SK-N-SH (cell line): Measurements from ENCODE around the gene CAMK2B. TPM values are rescaled to one million over a fixed set of nuclear protein-coding genes. Genes with fewer than 3 reads are reported as not detected.

ENCODE experiments used
- CTCF ChIA-PET: fragments of 300-600, 350-600 bp; formaldehyde crosslinking; extraction: SDS; loops from one replicate; lab custom pipeline; 2021; lab: Yijun Ruan, JAX
- POLR2A ChIA-PET: fragments of 350-600 bp; sonication (Branson Sonifier 250); formaldehyde crosslinking; extraction: SDS; loops from one replicate; lab custom pipeline; 2020; ENCODE audit warnings: antibody characterized with exemption, inconsistent platforms; lab: Yijun Ruan, JAX
- DNase-seq: peaks from one replicate; pipeline ENCODE4 v3.0.0; 2012
- H2AFZ ChIP-seq: fragments of 200-600 bp; sonication (generic); 2 replicates; pipeline ENCODE4 v1.8.1; 2016; ENCODE audit warnings: antibody characterized with exemption, mild to moderate bottlenecking, low read depth
- H3F3A ChIP-seq: fragments of 200-600 bp; sonication (generic); replicated peaks from 2 replicates; pipeline ENCODE3; 2016; ENCODE audit warnings: antibody characterized with exemption, mild to moderate bottlenecking; ENCODE audit not compliant: insufficient read depth
- H3K27ac ChIP-seq, 2 experiments: fragments of 200-500 bp in 1 of 2; fragments of 200-600 bp in 1 of 2; sonication (Bioruptor generic) in 1 of 2; sonication (generic), shearing (Covaris generic) in 1 of 2; 2 replicates each; pipeline versions ENCODE4 v1.5.1 to v1.6.1; 2014 to 2016; ENCODE audit warnings: low read depth in 2 of 2, inconsistent platforms in 1 of 2, low read length in 1 of 2, mild to moderate bottlenecking in 1 of 2, mixed read lengths in 1 of 2
- H3K27me3 ChIP-seq: fragments of 200-600 bp; sonication (generic), shearing (Covaris generic); 2 replicates; pipeline ENCODE4 v1.6.1; 2016; ENCODE audit warnings: mixed run types; ENCODE audit not compliant: insufficient read depth
- H3K36me3 ChIP-seq, 2 experiments: fragments of 200-500 bp in 1 of 2; fragments of 200-600 bp in 1 of 2; sonication (Bioruptor generic) in 1 of 2; sonication (generic) in 1 of 2; replicated peaks in 1 of 2; 2 replicates each; pipeline versions ENCODE3 to v1.5.1; 2014 to 2016; ENCODE audit warnings: low read length in 1 of 2, mild to moderate bottlenecking in 1 of 2; ENCODE audit not compliant: insufficient read depth in 2 of 2, control insufficient read depth in 1 of 2
- H3K4me1 ChIP-seq, 2 experiments: fragments of 200-500 bp in 1 of 2; fragments of 200-600 bp in 1 of 2; sonication (Bioruptor generic) in 1 of 2; sonication (generic), shearing (Covaris generic) in 1 of 2; 2 replicates each; pipeline versions ENCODE4 v1.5.1 to v1.6.1; 2014 to 2016; ENCODE audit warnings: low read depth in 1 of 2, low read length in 1 of 2, mixed run types in 1 of 2; ENCODE audit not compliant: insufficient read depth in 2 of 2, control insufficient read depth in 1 of 2
- H3K4me2 ChIP-seq: fragments of 200-600 bp; sonication (generic), shearing (Covaris generic); 2 replicates; pipeline ENCODE4 v1.6.1; 2017; ENCODE audit warnings: mixed run types
- H3K4me3 ChIP-seq, 2 experiments: fragments of 200-500 bp in 1 of 2; fragments of 200-600 bp in 1 of 2; sonication (Bioruptor generic) in 1 of 2; sonication (generic), shearing (Covaris generic) in 1 of 2; 2 replicates each; pipeline versions ENCODE4 v1.5.1 to v1.8.1; 2014 to 2016; ENCODE audit warnings: low read depth in 2 of 2, inconsistent platforms in 1 of 2, low read length in 1 of 2, mild to moderate bottlenecking in 1 of 2, mixed read lengths in 1 of 2, moderate library complexity in 1 of 2
- H3K79me2 ChIP-seq: fragments of 200-600 bp; sonication (generic); 2 replicates; pipeline ENCODE4 v1.8.1; 2017; ENCODE audit warnings: mild to moderate bottlenecking; ENCODE audit not compliant: insufficient read depth
- H3K9ac ChIP-seq: fragments of 200-600 bp; sonication (generic); 2 replicates; pipeline ENCODE4 v1.6.1; 2017; ENCODE audit warnings: mixed run types
- H3K9me2 ChIP-seq: fragments of 200-600 bp; sonication (generic); 2 replicates; pipeline ENCODE4 v1.6.1; 2017; ENCODE audit warnings: mixed run types
- H3K9me3 ChIP-seq: fragments of 200-600 bp; sonication (generic); 2 replicates; pipeline ENCODE4 v1.6.1; 2017; ENCODE audit warnings: mixed run types, mild to moderate bottlenecking, moderate library complexity
- H4K20me1 ChIP-seq: fragments of 200-600 bp; sonication (generic); 2 replicates; pipeline ENCODE4 v1.6.1; 2017; ENCODE audit warnings: mild to moderate bottlenecking, mixed run types; ENCODE audit not compliant: insufficient read depth
- CTCF ChIP-seq: fragments of 200-600 bp; sonication (generic); IDR thresholded peaks from 2 replicates; pipeline ENCODE4 v1.6.1; 2017; ENCODE audit warnings: antibody characterized with exemption, mild to moderate bottlenecking, moderate library complexity
- ELF1 ChIP-seq: IDR thresholded peaks from 2 replicates; pipeline ENCODE4 v1.4.0; 2012
- EP300 ChIP-seq, 2 experiments: IDR thresholded peaks; 2 replicates each; pipeline versions ENCODE4 v1.4.0 to v1.6.1; 2012; ENCODE audit warnings: borderline replicate concordance in 1 of 2, low read depth in 1 of 2, low read length in 1 of 2
- FOSL2 ChIP-seq: IDR thresholded peaks from 2 replicates; pipeline ENCODE4 v1.4.0; 2012; ENCODE audit warnings: low read depth, mild to moderate bottlenecking, moderate library complexity, borderline replicate concordance
- IRF3 ChIP-seq: fragments of 150-350 bp; IDR thresholded peaks from 2 replicates; pipeline ENCODE4 v1.6.1; 2016; ENCODE audit warnings: mild to moderate bottlenecking, low read depth, low read length
- MAX ChIP-seq: IDR thresholded peaks from 2 replicates; pipeline ENCODE4 v1.4.0; 2012; ENCODE audit warnings: low read depth
- MEF2A ChIP-seq: IDR thresholded peaks from 2 replicates; pipeline ENCODE4 v1.4.0; 2012; ENCODE audit warnings: low read depth, borderline replicate concordance
- MXI1 ChIP-seq: IDR thresholded peaks from 2 replicates; pipeline ENCODE4 v1.6.1; 2012; ENCODE audit warnings: mild to moderate bottlenecking, low read depth, low read length, improper control_type of control experiment
- NRF1 ChIP-seq: IDR thresholded peaks from 2 replicates; pipeline ENCODE4 v1.6.1; 2012; ENCODE audit warnings: low read depth, mild to moderate bottlenecking, low read length
- REST ChIP-seq: IDR thresholded peaks from 2 replicates; pipeline ENCODE4 v1.6.1; 2012; ENCODE audit warnings: mild to moderate bottlenecking, low read depth, low read length, moderate library complexity
- RXRA ChIP-seq: IDR thresholded peaks from 2 replicates; pipeline ENCODE4 v1.4.0; 2012; ENCODE audit warnings: low read depth, mild to moderate bottlenecking, borderline replicate concordance
- SIN3A ChIP-seq: IDR thresholded peaks from 2 replicates; pipeline ENCODE4 v1.6.1; 2012; ENCODE audit warnings: low read depth, mild to moderate bottlenecking, low read length, moderate library complexity, borderline replicate concordance
- SMC3 ChIP-seq: IDR thresholded peaks from 2 replicates; pipeline ENCODE4 v1.6.1; 2012; ENCODE audit warnings: low read depth, low read length, improper control_type of control experiment
- TAF1 ChIP-seq: IDR thresholded peaks from 2 replicates; pipeline ENCODE4 v1.6.1; 2012; ENCODE audit warnings: low read depth, mild to moderate bottlenecking, low read length, moderate library complexity, borderline replicate concordance
- TCF12 ChIP-seq: IDR thresholded peaks from 2 replicates; pipeline ENCODE4 v1.4.0; 2012
- ZBTB33 ChIP-seq: IDR thresholded peaks from 2 replicates; pipeline ENCODE4 v1.4.0; 2012; ENCODE audit warnings: low read depth, borderline replicate concordance
- WGBS: methylation state at CpG from one replicate; pipeline ENCODE4 v1.1.6; 2017; ENCODE audit warnings: low lambda C conversion rate; 5-methylcytosine and 5-hydroxymethylcytosine counted together
- polyA plus RNA-seq, 3 experiments: library from polyadenylated mRNA; depleted of rRNA; stranded (reverse); fragments of >200 nt; gene quantifications; 2 replicates each; pipeline ENCODE4 v1.2.3, GENCODE V29; 2012

CAMK2B gene
- polyA plus RNA-seq, 1 of the 3 experiments (the other 2 are of a cell fraction), result 0.20 TPM

- ChIA-PET POLR2A (interaction anchor here (1.5 kb wide), 1 partner anchor 22 kb away, joined by 3 read pairs; no protein-coding TSS in a partner anchor), CTCF (interaction anchor here (0.8 to 3.8 kb wide), 7 partner anchors 15 to 37 kb away, joined by 3 to 19 read pairs (median 4); no protein-coding TSS in a partner anchor)
- peak; percentile 43 for DNase-seq
- Histone ChIP-seq H3F3A (peaks cover 3% of the 10 kb centered on the region), H4K20me1 (0 out of 2 replicates have a peak, but pooled peaks cover 4% of the 10 kb centered on the region), H3K9me3 (no peaks in the 10 kb centered on the region), H3K27ac (peak overlapping the region in 1 of 2 experiments; percentile 3; a peak in 2 of 4 replicates), H3K4me1 (peaks cover 0 to 35% of the 10 kb centered on the region in 2 experiments; a peak in 1 of 4 replicates), H3K9me2 (no peaks in the 10 kb centered on the region), H3K4me2 (no peak overlapping the region), H3K4me3 (no peak overlapping the region), H2AFZ (no peak overlapping the region), H3K36me3 (peaks cover 0 to 15% of the 10 kb centered on the region in 2 experiments), H3K27me3 (no peaks in the 10 kb centered on the region), H3K79me2 (no peaks in the 10 kb centered on the region), H3K9ac (no peak overlapping the region)
- no peak for TF ChIP-seq ELF1
- no peak for TF ChIP-seq TCF12
- no peak for TF ChIP-seq IRF3
- TF ChIP-seq CTCF, result no peak
- TF ChIP-seq EP300 (IDR thresholded peaks at IDR 0.05; ENCODE audit: borderline replicate concordance in 1 of 2, low read depth in 1 of 2, low read length in 1 of 2), result no peak
- no peak for TF ChIP-seq REST
- no peak for TF ChIP-seq TAF1
- TF ChIP-seq ZBTB33, result no peak
- no peak for TF ChIP-seq FOSL2
- TF ChIP-seq MXI1, result no peak
- no peak for TF ChIP-seq SIN3A
- TF ChIP-seq SMC3, result no peak
- TF ChIP-seq RXRA, result no peak
- no peak for TF ChIP-seq MEF2A
- no peak for TF ChIP-seq NRF1
- no peak for TF ChIP-seq MAX
- 78% methylated on average over 13 of the region's 17 CpGs for WGBS
These were observed 107.5 kb downstream of the CAMK2B start for GRCh38 chr7:44217852-44218402.
